ENCODE data around the gene PGBD1. TPM values are rescaled to one million over a fixed set of nuclear protein-coding genes. Genes with fewer than 3 reads are reported as not detected.
"Not testable (repeated sequence)": the region's sequence is repeated elsewhere in the genome, so short reads cannot be mapped to it uniquely, and the experiment has no call there.

The PGBD1 gene
- total RNA-seq, 2 donors from 2014 or later = 0.39 to 2.3 TPM

DNA sequence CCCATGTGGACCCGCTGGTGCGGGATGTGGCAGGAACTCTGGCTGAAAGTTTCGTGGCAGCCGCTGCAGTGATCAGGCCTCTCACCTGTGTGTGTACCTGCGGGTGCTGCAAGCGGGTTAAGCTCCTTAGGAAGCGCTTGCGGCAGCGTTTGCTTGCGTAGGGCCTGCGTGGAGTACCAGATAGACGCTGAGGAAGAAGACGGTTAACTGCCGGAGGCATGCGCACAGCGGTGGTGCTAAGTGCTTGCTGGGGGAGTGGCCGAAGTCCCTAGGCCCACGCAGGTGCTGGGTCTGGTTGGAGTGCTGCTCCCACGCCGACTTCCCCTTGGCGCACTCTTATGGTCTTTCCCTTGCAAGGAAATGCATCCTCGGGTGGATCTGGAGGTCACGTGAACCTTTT lies 31.6 kb downstream of the PGBD1 start:
- no peaks in the 10 kb centered on the region for H3K9me3 Mint-ChIP-seq
- H3K27ac Mint-ChIP-seq = no peak overlapping the region
- peaks cover 0 to 9% of the 10 kb centered on the region in 2 donors for H3K36me3 Mint-ChIP-seq
- DNase-seq (ENCODE audit: low spot score in 2 of 2) = no peak
- ATAC-seq = no peak

DNA sequence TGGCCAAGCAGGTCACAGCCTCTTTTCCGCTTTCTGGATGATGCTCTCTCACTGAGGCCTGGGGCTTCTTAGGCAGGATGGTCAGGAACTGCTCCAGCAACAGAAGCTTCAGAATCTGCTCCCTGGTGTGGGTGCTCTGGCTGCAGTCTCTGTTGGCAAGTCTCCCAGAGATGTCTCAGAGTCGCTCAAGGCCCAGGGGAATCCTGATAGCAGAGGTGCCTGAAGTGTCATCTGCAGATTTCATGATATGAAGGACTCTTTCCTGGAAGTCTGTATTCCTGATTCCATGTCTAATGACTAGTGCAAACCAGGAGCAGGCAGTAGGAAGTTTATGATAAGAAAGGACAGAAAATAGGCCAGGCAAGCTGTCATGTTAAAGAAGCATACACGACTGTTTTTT lies 34.3 kb downstream of the PGBD1 start:
- DNase-seq (ENCODE audit: low spot score in 2 of 2) (no peak), ATAC-seq (no peak)
- Mint-ChIP-seq H3K9me3 (no peaks in the 10 kb centered on the region), H3K27ac (no peak overlapping the region), H3K36me3 (peaks cover 0 to 9% of the 10 kb centered on the region in 2 donors)

DNA sequence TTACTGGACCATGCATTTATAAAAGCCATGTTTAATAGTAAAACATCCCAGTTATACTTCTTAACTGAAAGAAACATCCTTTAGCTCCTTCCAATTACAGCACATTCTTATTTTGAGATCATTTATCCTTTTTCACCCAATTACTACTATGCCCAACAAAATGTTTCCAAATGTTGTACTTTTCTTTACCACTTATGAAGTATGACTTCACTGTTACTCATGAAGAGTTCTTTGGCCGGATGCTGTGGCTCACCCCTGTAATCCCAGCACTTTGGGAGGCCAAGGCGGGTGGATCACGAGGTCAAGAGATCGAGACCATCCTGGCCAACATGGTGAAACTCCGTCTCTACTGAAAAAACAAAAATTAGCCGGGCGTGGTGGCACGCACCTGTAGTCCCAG lies 36.5 kb downstream of the PGBD1 start:
- DNase-seq (ENCODE audit: low spot score in 2 of 2); H3K9me3 Mint-ChIP-seq; H3K36me3 Mint-ChIP-seq; H3K27ac Mint-ChIP-seq; ATAC-seq: not testable (repeated sequence)

DNA sequence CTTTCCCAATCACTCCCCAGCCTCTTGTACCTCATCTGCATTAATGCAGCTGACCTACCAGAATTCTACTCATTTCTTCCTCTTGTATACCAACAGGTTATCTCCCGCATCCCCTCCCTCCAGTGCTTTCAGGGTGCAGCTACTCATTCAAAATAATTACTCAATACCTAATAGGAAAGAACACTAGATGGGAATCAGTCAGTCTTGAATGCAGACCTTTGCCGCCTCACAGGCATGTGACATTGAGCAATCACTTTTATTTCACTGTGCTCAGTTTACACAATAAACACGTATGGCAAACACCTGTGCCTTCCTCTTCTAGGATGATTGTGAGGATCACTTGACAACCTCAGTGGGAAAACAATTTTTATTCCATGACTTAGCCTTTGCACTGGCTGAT lies 41.3 kb downstream of the PGBD1 start:
- Mint-ChIP-seq H3K9me3 (peaks cover 14 to 33% of the 10 kb centered on the region in 2 donors), H3K27ac (no peak overlapping the region), H3K36me3 (peaks cover 23 to 35% of the 10 kb centered on the region in 2 donors)
- DNase-seq (ENCODE audit: low spot score in 2 of 2) (no peak), ATAC-seq (no peak)

DNA sequence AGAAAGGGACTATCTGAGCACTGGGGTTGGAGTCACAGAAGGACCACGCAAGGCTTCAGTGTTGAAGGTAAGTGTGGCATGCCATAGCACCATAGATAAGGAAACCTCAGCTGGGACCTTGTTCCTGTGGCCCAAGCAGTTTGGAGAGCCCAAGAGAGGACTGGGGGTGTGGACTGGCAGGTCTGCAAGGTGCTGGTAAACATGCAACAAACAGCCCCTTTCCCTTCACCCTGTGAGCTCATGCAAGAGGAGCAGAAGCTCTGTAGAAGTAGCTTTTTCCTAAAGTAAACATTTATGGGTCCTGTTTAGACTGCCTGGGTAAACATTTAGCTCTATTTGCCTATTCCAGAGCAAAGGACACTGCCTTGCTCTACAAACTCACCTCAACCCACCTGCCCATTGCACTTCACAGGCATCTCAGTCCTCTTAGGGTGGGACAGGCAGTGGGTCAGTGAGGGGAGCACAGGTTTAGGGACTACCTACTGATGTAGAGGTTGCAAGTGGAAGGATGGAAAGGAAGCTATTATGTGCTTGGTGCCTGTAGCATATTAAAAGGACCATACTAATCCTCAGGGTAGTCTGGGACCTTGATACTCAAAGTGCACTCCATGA lies 42.5 kb downstream of the PGBD1 start:
- DNase-seq (ENCODE audit: low spot score in 2 of 2) = no peak
- H3K9me3 Mint-ChIP-seq = peaks cover 18 to 38% of the 10 kb centered on the region in 2 donors
- H3K27ac Mint-ChIP-seq = no peak overlapping the region
- no peak for ATAC-seq
- H3K36me3 Mint-ChIP-seq = peaks cover 29 to 44% of the 10 kb centered on the region in 2 donors

DNA sequence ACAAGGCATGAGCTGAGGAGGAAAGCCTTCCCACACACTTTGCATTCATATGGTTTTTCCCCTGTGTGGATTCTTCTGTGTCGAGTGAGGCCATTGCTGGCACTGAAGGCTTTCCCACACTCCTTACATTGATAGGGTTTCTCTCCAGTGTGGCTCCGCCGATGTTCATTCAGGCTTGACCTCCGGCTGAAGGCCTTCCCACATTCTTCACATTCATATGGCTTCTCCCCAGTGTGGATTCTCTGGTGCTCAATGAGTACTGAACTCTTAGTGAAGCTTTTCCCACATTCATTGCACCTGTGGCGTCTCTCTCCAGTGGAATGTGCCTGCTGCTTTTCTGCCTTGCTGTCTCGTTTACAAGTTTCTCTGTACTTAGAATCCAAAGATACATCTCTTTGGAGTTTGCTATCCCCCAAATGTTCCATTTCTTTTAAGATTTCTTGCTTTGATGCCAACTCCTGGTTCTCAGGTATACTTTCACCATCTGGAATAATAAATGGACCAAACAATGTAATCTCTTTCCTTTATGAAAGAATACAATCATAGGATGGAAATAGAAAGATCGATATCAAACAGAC lies 45.1 kb downstream of the PGBD1 start:
- H3K36me3 Mint-ChIP-seq = peaks cover 35 to 50% of the 10 kb centered on the region in 2 donors
- no peak for ATAC-seq
- DNase-seq (ENCODE audit: low spot score in 2 of 2) = no peak
- H3K27ac Mint-ChIP-seq = no peak overlapping the region
- peaks cover 19 to 46% of the 10 kb centered on the region in 2 donors for H3K9me3 Mint-ChIP-seq

DNA sequence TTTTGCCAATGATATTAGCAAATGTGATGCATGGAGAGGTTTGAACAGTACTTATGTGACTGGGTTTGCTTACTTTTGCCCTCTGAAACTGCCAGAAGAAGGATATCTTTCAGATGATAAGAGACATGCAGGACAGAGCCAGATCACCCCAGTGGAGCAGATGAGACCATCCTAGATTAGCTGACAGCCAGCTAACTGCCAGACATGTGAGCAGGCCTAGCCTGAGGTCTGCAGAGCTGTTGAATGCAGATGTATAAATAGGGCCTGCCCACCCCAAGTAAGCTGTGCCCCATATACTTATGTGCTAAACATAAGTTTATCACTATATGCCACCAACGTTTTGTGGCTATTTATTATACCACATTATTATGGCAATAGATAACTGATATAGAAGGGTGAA lies 48.7 kb downstream of the PGBD1 start:
- H3K9me3 Mint-ChIP-seq = peaks cover 19 to 42% of the 10 kb centered on the region in 2 donors
- H3K36me3 Mint-ChIP-seq = peaks cover 28 to 35% of the 10 kb centered on the region in 2 donors
- no peak for ATAC-seq
- H3K27ac Mint-ChIP-seq = no peak overlapping the region
- no peak for DNase-seq (ENCODE audit: low spot score in 2 of 2)

DNA sequence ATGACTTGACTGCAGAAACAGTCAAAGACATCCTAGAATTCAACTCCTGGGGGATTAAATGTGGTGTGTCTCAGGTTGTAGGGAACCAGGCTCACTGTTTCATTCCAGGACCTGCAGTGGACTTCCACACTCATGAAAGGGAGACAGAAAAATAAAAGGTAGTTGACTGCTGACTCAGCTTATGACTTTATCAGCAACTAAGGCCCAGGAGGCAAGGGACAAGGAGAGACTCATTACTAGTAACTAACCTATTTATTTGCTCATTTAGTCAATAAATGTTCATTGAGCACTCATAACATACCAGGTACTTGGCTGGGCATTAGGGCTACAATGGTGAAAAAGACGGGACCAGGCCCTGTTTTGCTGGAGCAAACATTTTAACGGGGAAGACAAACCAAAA lies 51.7 kb downstream of the PGBD1 start:
- no peak overlapping the region for H3K27ac Mint-ChIP-seq
- H3K36me3 Mint-ChIP-seq = peaks cover 9 to 11% of the 10 kb centered on the region in 2 donors
- no peak for DNase-seq (ENCODE audit: low spot score in 2 of 2)
- no peak for ATAC-seq
- peaks cover 3 to 24% of the 10 kb centered on the region in 2 donors for H3K9me3 Mint-ChIP-seq

DNA sequence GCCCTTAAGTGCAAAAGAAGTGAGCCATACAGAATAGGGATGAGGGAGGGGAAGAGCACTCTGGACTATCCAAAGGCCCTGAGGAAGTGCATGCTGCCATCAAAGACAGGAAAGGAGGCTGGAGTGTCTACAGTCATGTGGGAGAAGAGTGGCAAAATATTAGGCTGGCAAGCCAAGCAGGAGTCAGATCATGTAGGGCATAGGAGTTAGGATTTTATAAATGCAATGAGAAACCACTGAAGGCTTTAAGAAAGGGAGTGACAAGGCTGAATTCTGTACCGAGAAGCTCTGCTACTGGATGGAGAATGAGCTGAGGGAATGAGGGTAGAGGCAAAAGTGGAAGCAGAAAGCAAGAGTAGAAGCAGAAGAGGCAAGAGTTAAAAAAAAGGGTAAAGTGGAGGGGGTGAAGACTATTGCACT lies 52.2 kb downstream of the PGBD1 start:
- Mint-ChIP-seq H3K27ac (no peak overlapping the region), H3K36me3 (peaks cover 9% of the 10 kb centered on the region in 2 donors), H3K9me3 (peaks cover 3 to 24% of the 10 kb centered on the region in 2 donors)
- ATAC-seq = no peak
- no peak for DNase-seq (ENCODE audit: low spot score in 2 of 2)

DNA sequence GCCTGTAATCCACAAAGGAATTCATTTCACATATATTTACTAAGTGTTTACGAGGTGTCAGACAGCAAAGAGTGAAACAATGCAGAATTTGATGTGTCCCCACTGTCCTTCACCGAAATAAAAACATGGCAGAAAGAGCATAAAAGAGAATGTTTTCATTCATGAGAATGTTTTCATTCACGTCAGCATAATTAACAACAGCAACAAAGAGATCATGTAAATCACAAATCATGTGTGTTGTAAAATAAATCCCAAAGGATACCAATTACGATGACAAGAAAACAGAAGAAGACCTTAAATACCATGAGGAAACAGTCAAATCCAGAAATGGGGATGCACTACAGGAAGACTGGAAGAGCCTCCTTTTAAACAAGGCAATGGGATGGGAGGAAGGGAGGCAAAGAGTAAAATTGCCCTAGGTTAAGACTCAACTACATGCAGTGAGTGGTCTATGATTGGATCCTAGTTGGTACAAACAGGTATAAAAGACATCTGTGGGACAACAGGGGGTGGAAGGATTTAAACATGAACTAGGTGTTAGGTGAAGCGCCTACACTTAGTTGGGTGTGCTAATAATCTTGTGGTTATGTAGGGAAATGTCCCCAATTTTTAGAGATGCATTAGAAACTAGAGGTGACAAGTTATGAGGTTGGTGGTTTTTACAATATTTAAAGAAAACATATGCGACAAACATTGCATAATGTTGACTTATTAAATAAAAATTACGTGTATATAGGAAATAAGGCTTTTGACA lies 53.1 kb downstream of the PGBD1 start:
- no peak for DNase-seq (ENCODE audit: low spot score in 2 of 2)
- Mint-ChIP-seq H3K9me3 (peaks cover 0 to 17% of the 10 kb centered on the region in 2 donors), H3K27ac (no peak overlapping the region), H3K36me3 (peaks cover 0 to under 1% of the 10 kb centered on the region in 2 donors)
- ATAC-seq = no peak

DNA sequence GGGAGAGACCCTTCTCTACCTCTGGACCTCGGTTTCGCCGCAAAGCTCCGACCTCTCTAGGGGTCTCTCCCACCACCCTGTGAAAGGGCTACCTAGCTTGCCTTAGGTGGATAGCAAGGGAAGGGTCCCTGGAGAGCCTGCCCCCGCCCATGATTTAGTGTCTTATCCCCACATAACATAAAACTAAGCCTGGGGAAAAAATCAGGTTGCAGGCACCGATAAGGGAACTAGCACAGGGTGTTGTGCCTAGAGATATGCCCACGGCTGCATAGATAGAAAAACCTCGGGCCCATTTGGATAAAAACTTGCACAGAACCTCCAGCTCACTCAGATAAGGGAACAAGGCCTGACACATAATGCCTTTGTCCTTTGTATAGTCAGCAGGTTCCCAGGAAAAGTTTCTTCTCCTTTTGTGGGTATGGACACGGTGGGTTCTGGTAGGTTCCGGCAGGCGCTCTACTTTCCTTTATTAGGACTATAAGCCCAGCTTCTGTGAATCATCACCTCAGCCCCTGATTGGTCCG lies 53.7 kb downstream of the PGBD1 start:
- H3K36me3 Mint-ChIP-seq = peaks cover 0 to 6% of the 10 kb centered on the region in 2 donors
- ATAC-seq (no peak), DNase-seq (ENCODE audit: low spot score in 2 of 2) (no peak)
- no peak overlapping the region for H3K27ac Mint-ChIP-seq
- H3K9me3 Mint-ChIP-seq = peaks cover 0 to 20% of the 10 kb centered on the region in 2 donors

DNA sequence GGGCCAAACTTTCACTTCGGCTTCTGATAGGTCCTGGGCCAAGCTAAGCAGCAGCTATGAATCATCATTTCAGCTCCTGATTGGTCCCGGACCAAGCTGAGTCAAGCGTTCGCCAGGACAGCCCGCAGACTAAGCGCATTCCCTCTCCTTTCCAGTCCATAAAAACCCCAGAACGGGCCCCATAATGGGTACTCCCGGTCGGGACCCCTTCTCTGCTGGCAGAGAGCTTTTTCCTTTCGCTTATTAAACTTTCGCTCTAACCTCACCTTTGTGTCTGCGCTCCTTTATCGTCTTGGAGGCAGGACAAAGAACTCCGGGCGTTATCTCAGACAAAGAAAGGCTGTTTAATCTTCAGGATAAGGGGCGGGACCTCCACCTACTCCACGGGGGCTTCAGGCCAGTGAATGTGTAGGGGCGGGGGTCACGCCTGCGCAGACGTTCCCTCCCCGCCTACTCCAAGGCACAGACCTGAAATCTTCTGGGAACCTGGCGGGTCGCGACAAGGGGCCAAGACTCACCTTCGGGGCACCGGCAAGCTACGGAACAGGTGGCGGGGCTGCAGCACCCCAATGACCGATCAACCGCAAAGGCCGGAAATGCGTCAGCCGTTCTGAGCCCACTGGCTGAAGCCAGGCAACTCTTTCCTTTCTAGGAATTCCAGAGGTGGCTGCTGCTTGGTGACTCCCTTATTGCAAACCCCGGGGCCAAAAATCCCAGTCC lies 54.4 kb downstream of the PGBD1 start, which contains the start of gene ZSCAN31:
ZSCAN31 (minus strand) TSS at position 585 of the 720 bp plus-strand sequence. CDS start 6,465 bp downstream, outside the sequence.
- H3K9me3 Mint-ChIP-seq = peaks cover 0 to 24% of the 10 kb centered on the region in 2 donors
- peak; percentile 66 to 89 for DNase-seq (ENCODE audit: low spot score in 2 of 2)
- no peak within 1 kb of the TSS for H3K27ac Mint-ChIP-seq
- H3K36me3 Mint-ChIP-seq = peaks cover 0 to 12% of the 10 kb centered on the region in 2 donors
- peak; percentile 83 to 93 for ATAC-seq

DNA sequence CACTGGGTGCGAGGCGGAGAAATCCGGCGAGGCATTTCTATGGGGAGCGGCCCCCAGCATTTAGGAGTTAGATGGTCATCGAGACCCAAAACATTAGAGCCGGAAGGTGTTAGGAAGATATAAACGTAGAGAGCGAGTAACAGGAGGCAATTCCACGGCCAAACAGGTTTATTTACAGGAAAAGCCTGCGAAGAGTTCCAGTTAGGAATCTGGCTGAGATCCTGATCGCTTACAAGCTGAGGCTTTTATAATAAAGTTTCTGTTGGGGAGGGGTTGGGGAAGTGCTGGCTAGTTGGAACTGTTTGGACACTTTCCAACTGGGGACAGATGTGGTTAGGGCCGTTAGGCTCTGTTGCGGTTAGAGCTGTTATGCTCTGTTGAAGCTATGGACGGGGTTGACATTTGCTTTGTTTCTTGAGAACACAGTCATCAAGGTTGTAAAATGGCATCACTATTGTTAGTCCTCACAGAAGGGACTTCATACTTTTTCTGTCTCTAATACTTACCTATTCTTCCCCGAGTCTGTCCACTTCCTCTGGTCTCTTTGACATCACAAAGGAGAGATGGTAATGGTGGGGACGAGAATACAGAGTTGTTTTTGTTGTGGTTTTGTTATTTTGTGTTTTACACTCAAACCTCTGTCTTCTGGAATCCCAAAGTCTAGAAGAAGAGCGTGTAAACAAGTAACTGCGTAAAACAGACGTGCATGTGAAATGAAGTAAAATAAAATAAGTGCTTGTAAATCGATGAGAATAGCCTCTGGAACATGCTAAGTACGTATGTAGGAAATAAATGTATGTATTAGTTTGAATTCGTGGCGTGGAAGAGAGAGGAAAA lies 55.1 kb downstream of the PGBD1 start:
- DNase-seq (ENCODE audit: low spot score in 2 of 2) (no peak), ATAC-seq (peak in 1 of 2 donors; percentile 66)
- no peak overlapping the region for H3K27ac Mint-ChIP-seq
- peaks cover 0 to 25% of the 10 kb centered on the region in 2 donors for H3K9me3 Mint-ChIP-seq
- H3K36me3 Mint-ChIP-seq = peaks cover 2 to 20% of the 10 kb centered on the region in 2 donors

DNA sequence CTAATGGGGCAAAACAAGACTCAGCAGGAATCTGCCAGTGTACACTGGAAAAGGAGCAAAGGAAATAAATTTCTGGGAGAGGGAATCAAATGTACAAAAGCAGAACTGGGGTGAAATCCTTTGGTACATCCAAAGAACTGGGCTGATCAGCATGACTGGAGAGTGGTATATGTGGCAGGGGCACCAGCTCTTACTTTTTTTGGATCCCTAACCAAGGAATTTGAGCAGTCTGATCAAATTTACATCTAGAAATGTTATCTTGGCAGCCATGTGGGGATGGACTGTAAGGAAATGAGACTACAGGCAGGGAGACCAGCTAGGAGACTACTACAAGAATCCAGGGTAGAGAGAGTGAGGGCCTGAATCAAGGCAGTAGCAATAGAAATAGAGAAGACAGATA lies 55.7 kb downstream of the PGBD1 start:
- no peak overlapping the region for H3K27ac Mint-ChIP-seq
- DNase-seq (ENCODE audit: low spot score in 2 of 2) (no peak), ATAC-seq (no peak)
- H3K9me3 Mint-ChIP-seq = peaks cover 0 to 25% of the 10 kb centered on the region in 2 donors
- H3K36me3 Mint-ChIP-seq = peaks cover 4 to 22% of the 10 kb centered on the region in 2 donors

DNA sequence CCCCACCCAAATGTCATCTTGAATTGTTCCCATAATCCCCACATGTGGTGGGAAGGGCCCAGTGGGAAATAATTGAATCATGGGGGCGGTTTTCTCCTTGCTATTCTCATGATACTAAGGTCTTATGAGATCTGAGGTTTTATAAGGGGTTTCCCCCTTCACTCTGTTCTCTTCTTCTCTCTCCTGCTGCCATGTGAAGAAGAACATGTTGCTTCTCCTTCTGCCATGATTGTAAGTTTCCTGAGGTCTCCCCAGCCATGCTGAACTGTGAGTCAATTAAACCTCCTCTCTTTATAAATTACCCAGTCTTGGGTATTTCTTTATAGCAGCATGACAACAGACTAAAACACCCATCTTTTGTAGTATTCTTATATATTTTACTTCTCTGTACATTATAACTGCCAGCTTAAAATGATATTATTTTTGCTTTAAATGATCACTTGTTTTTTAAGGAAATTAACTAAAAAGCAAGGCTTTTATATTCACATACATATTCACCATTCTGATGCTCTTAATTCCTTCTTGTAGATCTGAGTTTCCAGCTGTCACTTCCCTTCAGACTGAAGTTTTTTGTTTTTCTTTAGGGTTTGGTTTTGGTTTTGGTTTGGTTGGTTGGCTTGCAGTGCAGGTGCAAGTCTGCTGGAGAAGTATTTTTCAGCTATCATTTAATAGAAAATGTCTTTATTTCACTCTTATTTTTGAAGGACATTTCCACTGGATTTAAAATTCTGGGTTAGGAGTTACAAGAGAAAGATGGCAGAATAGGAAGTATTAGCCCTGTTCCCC lies 59.1 kb downstream of the PGBD1 start:
- H3K36me3 Mint-ChIP-seq = peaks cover 4 to 22% of the 10 kb centered on the region in 2 donors
- DNase-seq (ENCODE audit: low spot score in 2 of 2) = no peak
- ATAC-seq = peak in 1 of 2 donors; percentile 15
- peaks cover 0 to 15% of the 10 kb centered on the region in 2 donors for H3K9me3 Mint-ChIP-seq
- peak overlapping the region in 1 of 2 donors; percentile 56 for H3K27ac Mint-ChIP-seq
